Tibial nerve (tissue), 4 donors: ENCODE measurements around the gene MTSS2.

Experiments
- EP300 ChIP-seq, 2 donors: sonication (generic); formaldehyde crosslinking; IDR thresholded peaks; one replicate each; pipeline ENCODE4 v1.6.1; 2017; ENCODE audit warnings: antibody characterized with exemption in 2 of 2, mild to moderate bottlenecking in 1 of 2
- POLR2A ChIP-seq, 2 donors: fragments of 450-650 bp; IDR thresholded peaks; one replicate each; pipeline ENCODE4 v1.6.1; 2017; ENCODE audit warnings: antibody characterized with exemption in 2 of 2, mild to moderate bottlenecking in 2 of 2, moderate library complexity in 2 of 2
- TF ChIP-seq, protein P1 (sequence below), 5 experiments: fragments of 200-600 bp in 3 of 5; fragments of 450-650 bp in 2 of 5; sonication (generic) in 3 of 5; IDR thresholded peaks; one replicate each; pipeline ENCODE4 v1.5.1; 2016 to 2019; ENCODE audit warnings: antibody characterized with exemption in 5 of 5, mild to moderate bottlenecking in 3 of 5, moderate library complexity in 2 of 5

GRCh38 chr16:70659546-70659945, 26.3 kb downstream of the MTSS2 start:
- TF ChIP-seq, protein P1, sequence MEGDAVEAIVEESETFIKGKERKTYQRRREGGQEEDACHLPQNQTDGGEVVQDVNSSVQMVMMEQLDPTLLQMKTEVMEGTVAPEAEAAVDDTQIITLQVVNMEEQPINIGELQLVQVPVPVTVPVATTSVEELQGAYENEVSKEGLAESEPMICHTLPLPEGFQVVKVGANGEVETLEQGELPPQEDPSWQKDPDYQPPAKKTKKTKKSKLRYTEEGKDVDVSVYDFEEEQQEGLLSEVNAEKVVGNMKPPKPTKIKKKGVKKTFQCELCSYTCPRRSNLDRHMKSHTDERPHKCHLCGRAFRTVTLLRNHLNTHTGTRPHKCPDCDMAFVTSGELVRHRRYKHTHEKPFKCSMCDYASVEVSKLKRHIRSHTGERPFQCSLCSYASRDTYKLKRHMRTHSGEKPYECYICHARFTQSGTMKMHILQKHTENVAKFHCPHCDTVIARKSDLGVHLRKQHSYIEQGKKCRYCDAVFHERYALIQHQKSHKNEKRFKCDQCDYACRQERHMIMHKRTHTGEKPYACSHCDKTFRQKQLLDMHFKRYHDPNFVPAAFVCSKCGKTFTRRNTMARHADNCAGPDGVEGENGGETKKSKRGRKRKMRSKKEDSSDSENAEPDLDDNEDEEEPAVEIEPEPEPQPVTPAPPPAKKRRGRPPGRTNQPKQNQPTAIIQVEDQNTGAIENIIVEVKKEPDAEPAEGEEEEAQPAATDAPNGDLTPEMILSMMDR (IDR thresholded peaks at IDR 0.05) = no peak
- TF ChIP-seq POLR2A (IDR thresholded peaks at IDR 0.05) (no peak), EP300 (IDR thresholded peaks at IDR 0.05) (no peak)
